CD4-positive, alpha-beta T cell (primary cell): ENCODE data around the gene DENND1A. TPM values are rescaled to one million over a fixed set of nuclear protein-coding genes. Genes with fewer than 3 reads are reported as not detected.

Experiments
- ATAC-seq: fragments of 200-7000 bp; cut with Tn5 transposase; one replicate; pipeline ENCODE4 v1.10.0; 2022; ENCODE audit warnings: mild to moderate bottlenecking; ENCODE audit not compliant: poor library complexity
- CTCF ChIA-PET: fragments of 350-600 bp; sonication (Branson Sonifier 250); formaldehyde crosslinking; loops from one replicate; lab custom pipeline; 2021; ENCODE audit warnings: antibody characterized with exemption, inconsistent platforms; lab: Charles Lee
- POLR2A ChIA-PET: fragments of 350-600 bp; sonication (Branson Sonifier 250); formaldehyde crosslinking; loops from one replicate; lab custom pipeline; 2021; ENCODE audit warnings: antibody characterized with exemption, inconsistent platforms; lab: Charles Lee
- DNase-seq, 14 experiments: peaks; one replicate each; pipeline ENCODE4 v3.0.0-alpha.2; 2013 to 2020; ENCODE audit warnings: mixed read lengths in 2 of 14
- H3K27ac ChIP-seq, 2 donors: one replicate each; pipeline versions ENCODE4 v1.5.1 to v1.7.0; 2013; ENCODE audit warnings: low read length in 2 of 2, low read depth in 1 of 2, mild to moderate bottlenecking in 1 of 2
- H3K27me3 ChIP-seq, 2 experiments: 1 replicate in 1 of 2; 2 replicates in 1 of 2; pipeline versions ENCODE4 v1.6.1 to v1.7.0; 2013; ENCODE audit warnings: low read length in 2 of 2, control low read depth in 1 of 2, mild to moderate bottlenecking in 1 of 2, moderate library complexity in 1 of 2; ENCODE audit not compliant: insufficient read depth in 2 of 2, control insufficient read depth in 1 of 2
- H3K36me3 ChIP-seq: one replicate; pipeline ENCODE4 v1.6.1; 2013; ENCODE audit warnings: low read length, control low read depth; ENCODE audit not compliant: insufficient read depth
- H3K4me1 ChIP-seq: one replicate; pipeline ENCODE4 v1.6.1; 2013; ENCODE audit warnings: low read length, control low read depth; ENCODE audit not compliant: insufficient read depth
- H3K4me3 ChIP-seq: one replicate; pipeline ENCODE4 v1.5.1; 2013; ENCODE audit warnings: mild to moderate bottlenecking, low read length, moderate library complexity
- H3K9me3 ChIP-seq, 2 experiments: 1 replicate in 1 of 2; 2 replicates in 1 of 2; pipeline versions ENCODE4 v1.6.1 to v1.7.0; 2013; ENCODE audit warnings: low read length in 2 of 2, mild to moderate bottlenecking in 2 of 2, control low read depth in 1 of 2, moderate library complexity in 1 of 2; ENCODE audit not compliant: control insufficient read depth in 1 of 2, insufficient read depth in 1 of 2
- H3K27ac Mint-ChIP-seq: one replicate; pipeline ENCODE4 v1.8.0; 2020; ENCODE audit warnings: mixed read lengths
- H3K27me3 Mint-ChIP-seq: one replicate; pipeline ENCODE4 v1.8.0; 2021; ENCODE audit warnings: mixed read lengths
- H3K36me3 Mint-ChIP-seq: one replicate; pipeline ENCODE4 v1.8.0; 2021; ENCODE audit warnings: low read depth, mixed read lengths
- H3K4me1 Mint-ChIP-seq: one replicate; pipeline ENCODE4 v1.8.0; 2021; ENCODE audit warnings: low read depth, mixed read lengths
- H3K4me3 Mint-ChIP-seq: one replicate; pipeline ENCODE4 v1.8.0; 2020; ENCODE audit warnings: mild to moderate bottlenecking, mixed read lengths
- H3K9me3 Mint-ChIP-seq: one replicate; pipeline ENCODE4 v1.8.0; 2020; ENCODE audit warnings: mixed read lengths
- CTCF ChIP-seq: fragments of 200-600 bp; IDR thresholded peaks from one replicate; pipeline ENCODE4 v1.8.0; 2022; ENCODE audit warnings: antibody characterized with exemption, mild to moderate bottlenecking
- intact Hi-C, 2 experiments: fragments of 100-400 bp; cut with DNase I in 1 of 2; cut with micrococcal nuclease in 1 of 2; formaldehyde crosslinking; loops; one replicate each; pipeline versions ENCODE4 v1.15.1 to v1.9.0; 2023 to 2025; cut with DNase I, micrococcal nuclease
- total RNA-seq, 174 experiments: library from RNA in 2 of 174; stranded (reverse) in 2 of 174; gene quantifications; one replicate each; pipeline ENCODE4 v1.2.3 and lab custom pipeline; 2021 to 2026

The DENND1A gene
- total RNA-seq, 2 experiments from 2014 or later, result 20.0 to 20.6 TPM

GRCh38 chr9:123933440-123934212 is 3.7 kb upstream of the DENND1A start:
- DNase-seq, result no peak
- POLR2A ChIA-PET, result no interaction called here
- Mint-ChIP-seq H3K4me3 (peak overlapping the region; percentile 2), H3K27me3 (peaks cover 9% of the 10 kb centered on the region), H3K36me3 (peaks cover 7% of the 10 kb centered on the region), H3K9me3 (no peaks in the 10 kb centered on the region), H3K27ac (no peak overlapping the region), H3K4me1 (peaks cover 14% of the 10 kb centered on the region)
- no peak for TF ChIP-seq CTCF
- Histone ChIP-seq H3K27me3 (no peaks in the 10 kb centered on the region), H3K4me3 (no peak overlapping the region), H3K36me3 (no peaks in the 10 kb centered on the region), H3K27ac (no peak overlapping the region), H3K4me1 (peaks cover 14% of the 10 kb centered on the region), H3K9me3 (peaks cover 0 to 4% of the 10 kb centered on the region in 2 experiments)
- intact Hi-C loops, result loop anchor here in 1 of 2 experiments (5.0 kb wide), 1 partner anchor 666 kb away; the partner anchor contains the start of gene STRBP
- CTCF ChIA-PET, result no interaction called here
- no peak for ATAC-seq

DNA sequence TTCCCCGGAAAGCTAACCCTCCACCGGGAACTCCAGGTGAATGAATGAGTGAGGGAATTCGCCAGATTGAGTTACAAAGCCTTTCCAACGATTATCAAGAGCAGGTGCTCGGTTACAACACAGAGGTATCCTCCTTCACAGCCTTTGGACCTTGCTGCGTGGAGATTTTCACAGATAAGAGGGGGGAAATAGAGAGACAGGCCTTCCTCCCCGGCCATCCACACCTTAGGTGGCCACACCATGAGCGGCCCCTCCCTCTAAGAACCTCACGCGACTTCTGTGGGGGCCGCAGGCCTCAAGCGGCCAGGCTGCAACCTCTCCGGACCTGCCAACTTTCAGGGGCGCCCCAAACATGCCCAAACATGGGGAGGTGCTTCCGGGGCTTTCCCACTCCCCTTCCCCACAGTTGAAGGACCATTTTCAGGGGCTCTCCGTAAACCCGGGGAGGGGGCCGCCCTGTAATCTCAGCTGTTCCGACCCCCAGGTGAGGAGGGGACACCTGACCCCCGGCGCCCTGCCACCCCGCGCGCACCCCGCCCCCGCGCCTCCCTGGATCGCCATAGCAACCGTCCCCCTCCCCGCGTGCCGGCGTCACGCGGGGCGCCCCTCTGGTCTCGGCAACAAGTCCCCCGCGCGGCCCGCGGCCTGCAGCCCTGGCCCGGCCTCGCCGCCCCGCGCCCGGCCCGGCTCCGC is 603 bp downstream of the DENND1A start:
- peaks cover 21% of the 10 kb centered on the region for H3K4me1 ChIP-seq
- no peaks in the 10 kb centered on the region for H3K27me3 ChIP-seq
- no peaks in the 10 kb centered on the region for H3K9me3 Mint-ChIP-seq
- peak; percentile 18 for ATAC-seq
- peak overlapping the region; percentile 77 for H3K4me3 ChIP-seq
- H3K9me3 ChIP-seq, result no peaks in the 10 kb centered on the region
- no peaks in the 10 kb centered on the region for H3K27me3 Mint-ChIP-seq
- peak overlapping the region in 1 of 2 donors; percentile 34 for H3K27ac ChIP-seq
- no peak for TF ChIP-seq CTCF
- ChIA-PET CTCF (no interaction called here), POLR2A (no interaction called here)
- H3K27ac Mint-ChIP-seq, result peak overlapping the region; percentile 33
- no peaks in the 10 kb centered on the region for H3K36me3 ChIP-seq
- DNase-seq, result peak in 7 of 14 experiments; percentile 1 to 39 (median 4)
- intact Hi-C loops, result loop anchor here (10.0 kb wide), 2 partner anchors 65 to 1835 kb away; partner anchors contain the start of gene TTLL11 (in 1 of the 2)
- peak overlapping the region; percentile 84 for H3K4me3 Mint-ChIP-seq
- peaks cover 7% of the 10 kb centered on the region for H3K36me3 Mint-ChIP-seq
- H3K4me1 Mint-ChIP-seq, result peaks cover 36% of the 10 kb centered on the region

DNA sequence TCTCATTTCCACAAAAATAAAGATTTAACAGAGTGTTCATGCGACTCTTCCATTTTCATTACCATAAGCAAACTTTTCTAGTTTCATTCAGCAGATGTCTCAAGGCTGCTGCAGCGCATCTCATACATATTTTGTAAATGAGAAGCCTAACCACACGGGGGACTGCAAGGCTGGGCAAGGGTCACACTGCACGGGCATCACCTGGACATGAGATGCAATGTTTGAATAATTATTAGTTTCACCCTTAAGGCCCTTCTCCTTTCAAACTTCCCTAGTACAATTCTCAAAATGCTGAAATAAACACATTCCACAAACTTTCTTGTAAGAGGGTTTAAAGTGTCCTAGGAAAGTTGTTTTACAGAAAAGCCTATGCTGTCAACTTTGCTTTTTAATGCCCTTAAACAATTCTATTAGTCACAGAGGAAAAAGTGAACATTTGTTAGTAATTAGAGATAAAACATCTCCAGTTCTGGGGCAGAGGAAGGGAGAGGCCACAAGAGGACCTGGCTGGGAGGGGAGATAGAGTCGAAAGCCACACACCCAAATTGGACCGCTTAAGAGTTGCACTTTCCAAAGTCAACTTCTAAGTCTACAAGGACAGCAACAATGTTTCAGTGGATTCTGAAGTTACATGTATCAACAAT is 1.3 kb downstream of the DENND1A start:
- ATAC-seq, result no peak
- no peak for TF ChIP-seq CTCF
- H3K27ac Mint-ChIP-seq, result peak overlapping the region; percentile 33

More for the DNA sequence above, 1.3 kb downstream of the DENND1A start:
- peaks cover 21% of the 10 kb centered on the region for H3K4me1 ChIP-seq
- DNase-seq, result peak in 2 of 14 experiments; percentile 19 to 23
- Mint-ChIP-seq H3K4me1 (peaks cover 38% of the 10 kb centered on the region), H3K4me3 (peak overlapping the region; percentile 84), H3K9me3 (no peaks in the 10 kb centered on the region), H3K36me3 (peaks cover 7% of the 10 kb centered on the region), H3K27me3 (no peaks in the 10 kb centered on the region)
- intact Hi-C loops, result loop anchor here (10.0 kb wide), 2 partner anchors 64 to 1834 kb away; partner anchors contain the start of gene TTLL11 (in 1 of the 2)
- POLR2A ChIA-PET, result no interaction called here
- no peaks in the 10 kb centered on the region for H3K9me3 ChIP-seq
- no peak overlapping the region for H3K27ac ChIP-seq
- H3K27me3 ChIP-seq, result no peaks in the 10 kb centered on the region
- H3K4me3 ChIP-seq, result peak overlapping the region; percentile 77
- CTCF ChIA-PET, result no interaction called here
- H3K36me3 ChIP-seq, result no peaks in the 10 kb centered on the region
